Mesendoderm (in vitro differentiated cells): Measurements from ENCODE around the gene DAAM1.

Experiments
- DNase-seq: peaks from one replicate; pipeline ENCODE4 v3.0.0; 2013
- H2AK5ac ChIP-seq: 2 replicates; pipeline ENCODE4 v1.6.1; 2013; ENCODE audit warnings: low read length, inconsistent platforms
- H2BK120ac ChIP-seq: 2 replicates; pipeline ENCODE4 v1.6.1; 2013; ENCODE audit warnings: low read depth, mild to moderate bottlenecking, low read length, moderate library complexity, mixed read lengths
- H2BK15ac ChIP-seq: replicated peaks from 2 replicates; pipeline ENCODE4 v1.6.1; 2013; ENCODE audit warnings: low read depth, mild to moderate bottlenecking, moderate library complexity
- H2BK5ac ChIP-seq: 2 replicates; pipeline ENCODE4 v1.6.1; 2013; ENCODE audit warnings: low read length, inconsistent platforms
- H3K18ac ChIP-seq: 2 replicates; pipeline ENCODE4 v1.6.1; 2013; ENCODE audit warnings: mild to moderate bottlenecking, low read length, mixed read lengths
- H3K23ac ChIP-seq: one replicate; pipeline ENCODE4 v1.6.1; 2013; ENCODE audit warnings: low read length
- H3K27ac ChIP-seq: 2 replicates; pipeline ENCODE4 v1.5.1; 2013; ENCODE audit warnings: low read depth, mild to moderate bottlenecking, inconsistent platforms, low read length, moderate library complexity
- H3K27me3 ChIP-seq: 2 replicates; pipeline ENCODE4 v1.6.1; 2013; ENCODE audit warnings: low read length, control low read depth, mild to moderate bottlenecking, inconsistent platforms; ENCODE audit not compliant: insufficient read depth, poor library complexity
- H3K36me3 ChIP-seq: 2 replicates; pipeline ENCODE4 v1.6.1; 2013; ENCODE audit warnings: low read length, inconsistent platforms; ENCODE audit not compliant: control insufficient read depth, insufficient read depth
- H3K4ac ChIP-seq: one replicate; pipeline ENCODE4 v1.6.1; 2013; ENCODE audit warnings: low read depth, mild to moderate bottlenecking, low read length, moderate library complexity
- H3K4me1 ChIP-seq: 2 replicates; pipeline ENCODE4 v1.6.1; 2013; ENCODE audit warnings: low read depth, low read length, inconsistent platforms; ENCODE audit not compliant: control insufficient read depth
- H3K4me2 ChIP-seq: 2 replicates; pipeline ENCODE4 v1.6.1; 2013; ENCODE audit warnings: low read length
- H3K4me3 ChIP-seq: 2 replicates; pipeline ENCODE4 v1.5.1; 2013; ENCODE audit warnings: mild to moderate bottlenecking, low read length
- H3K56ac ChIP-seq: one replicate; pipeline ENCODE4 v1.6.1; 2013; ENCODE audit warnings: low read length
- H3K79me1 ChIP-seq: 2 replicates; pipeline ENCODE4 v1.6.1; 2013; ENCODE audit warnings: low read length, inconsistent platforms
- H3K79me2 ChIP-seq: 2 replicates; pipeline ENCODE4 v1.6.1; 2013; ENCODE audit warnings: mild to moderate bottlenecking, low read length; ENCODE audit not compliant: control insufficient read depth, insufficient read depth
- H3K9ac ChIP-seq: 2 replicates; pipeline ENCODE4 v1.6.1; 2013; ENCODE audit warnings: low read length, inconsistent platforms
- H4K5ac ChIP-seq: one replicate; pipeline ENCODE4 v1.6.1; 2013; ENCODE audit warnings: low read length
- H4K8ac ChIP-seq: one replicate; pipeline ENCODE4 v1.6.1; 2013; ENCODE audit warnings: low read depth, mild to moderate bottlenecking, control low read depth, low read length, moderate library complexity
- WGBS: extraction: QIAGEN DNeasy Blood & Tissue Kit; methylation state at CpG from one replicate; pipeline ENCODE4 v1.1.7; 2013; ENCODE audit warnings: low lambda C conversion rate, missing lambda C conversion rate; ENCODE audit not compliant: insufficient coverage; ENCODE audit errors: extremely low coverage; 5-methylcytosine and 5-hydroxymethylcytosine counted together

Gene DAAM1

GRCh38 chr14:59313658-59314608 lies 125.5 kb downstream of the DAAM1 start:
- DNase-seq, result no peak
- no peak overlapping the region for H2AK5ac ChIP-seq
- no peaks in the 10 kb centered on the region for H3K4me1 ChIP-seq
- H4K8ac ChIP-seq, result no peak overlapping the region
- no peak overlapping the region for H3K18ac ChIP-seq
- H3K79me1 ChIP-seq, result no peaks in the 10 kb centered on the region
- H3K4me2 ChIP-seq, result no peak overlapping the region
- H2BK120ac ChIP-seq, result no peak overlapping the region
- H3K27me3 ChIP-seq, result no peaks in the 10 kb centered on the region
- no peaks in the 10 kb centered on the region for H3K36me3 ChIP-seq
- no peak overlapping the region for H3K4me3 ChIP-seq
- no peak overlapping the region for H3K56ac ChIP-seq
- H3K79me2 ChIP-seq, result no peaks in the 10 kb centered on the region
- H2BK15ac ChIP-seq, result no peak overlapping the region
- H2BK5ac ChIP-seq, result no peak overlapping the region
- no CpG with 5 or more reads among the region's 3 CpGs for WGBS
- no peak overlapping the region for H3K27ac ChIP-seq
- H3K9ac ChIP-seq, result no peak overlapping the region
- H3K4ac ChIP-seq, result no peak overlapping the region
- no peak overlapping the region for H3K23ac ChIP-seq
- H4K5ac ChIP-seq, result no peak overlapping the region

DNA sequence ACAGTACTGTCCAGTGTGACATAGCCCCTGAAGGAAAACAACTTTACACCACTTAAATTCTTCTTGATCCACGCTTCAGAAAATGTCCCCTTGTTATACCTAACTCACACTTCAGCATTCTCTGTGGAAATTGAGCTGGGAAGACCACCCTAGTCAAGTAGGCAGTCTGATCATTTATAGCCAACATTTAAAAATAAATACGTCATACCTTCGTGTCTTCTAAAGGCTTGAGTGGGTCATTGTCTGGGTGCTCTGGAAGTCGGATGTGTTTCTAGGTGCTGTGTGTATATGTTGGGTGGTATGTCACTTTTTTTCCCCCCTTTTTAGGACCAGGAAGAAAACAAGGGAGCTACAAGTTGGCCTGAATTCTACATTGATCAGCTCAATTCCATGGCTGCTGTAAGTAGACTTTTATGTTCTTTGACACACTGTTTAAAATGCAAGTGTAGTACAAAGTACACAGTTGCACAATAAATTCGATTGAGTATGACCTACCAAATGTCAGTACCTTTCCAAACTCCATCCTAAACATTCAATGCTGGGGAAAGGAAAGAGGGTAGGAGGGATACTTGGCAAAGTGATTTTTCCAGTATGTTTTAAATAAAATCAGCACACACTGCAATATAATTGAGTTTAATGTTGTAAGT lies 126.6 kb downstream of the DAAM1 start:
- Histone ChIP-seq H2AK5ac (no peak overlapping the region), H3K4me2 (no peak overlapping the region), H4K8ac (no peak overlapping the region), H2BK5ac (no peak overlapping the region), H4K5ac (no peak overlapping the region), H2BK15ac (no peak overlapping the region), H3K18ac (no peak overlapping the region), H3K4me1 (no peaks in the 10 kb centered on the region), H3K4ac (no peak overlapping the region), H3K79me1 (no peaks in the 10 kb centered on the region), H3K36me3 (no peaks in the 10 kb centered on the region), H3K9ac (no peak overlapping the region), H3K27ac (no peak overlapping the region), H3K79me2 (no peaks in the 10 kb centered on the region), H2BK120ac (no peak overlapping the region), H3K4me3 (no peak overlapping the region), H3K27me3 (no peaks in the 10 kb centered on the region), H3K23ac (no peak overlapping the region), H3K56ac (no peak overlapping the region)
- WGBS, result no CpG with 5 or more reads among the region's 5 CpGs
- DNase-seq, result no peak

- no peak overlapping the region for H3K4me2 ChIP-seq
- no peak for DNase-seq
- H3K4me3 ChIP-seq, result no peak overlapping the region
- H3K4ac ChIP-seq, result no peak overlapping the region
- no peak overlapping the region for H3K56ac ChIP-seq
- H3K27me3 ChIP-seq, result no peaks in the 10 kb centered on the region
- no peak overlapping the region for H4K8ac ChIP-seq
- no peak overlapping the region for H2BK15ac ChIP-seq
- H3K27ac ChIP-seq, result no peak overlapping the region
- no peak overlapping the region for H2AK5ac ChIP-seq
- no peaks in the 10 kb centered on the region for H3K79me1 ChIP-seq
- H3K23ac ChIP-seq, result no peak overlapping the region
- H3K18ac ChIP-seq, result no peak overlapping the region
- whole genome bisulfite sequencing, result no CpG with 5 or more reads among the region's 1 CpG
- H3K9ac ChIP-seq, result no peak overlapping the region
- no peaks in the 10 kb centered on the region for H3K79me2 ChIP-seq
- no peaks in the 10 kb centered on the region for H3K4me1 ChIP-seq
- H3K36me3 ChIP-seq, result no peaks in the 10 kb centered on the region
- H2BK5ac ChIP-seq, result no peak overlapping the region
- H4K5ac ChIP-seq, result no peak overlapping the region
- no peak overlapping the region for H2BK120ac ChIP-seq
Measured at GRCh38 chr14:59316151-59316830, 127.8 kb downstream of the DAAM1 start.

GRCh38 chr14:59317346-59317745 lies 128.9 kb downstream of the DAAM1 start:
- Histone ChIP-seq H3K56ac (no peak overlapping the region), H3K79me2 (no peaks in the 10 kb centered on the region)

DNA sequence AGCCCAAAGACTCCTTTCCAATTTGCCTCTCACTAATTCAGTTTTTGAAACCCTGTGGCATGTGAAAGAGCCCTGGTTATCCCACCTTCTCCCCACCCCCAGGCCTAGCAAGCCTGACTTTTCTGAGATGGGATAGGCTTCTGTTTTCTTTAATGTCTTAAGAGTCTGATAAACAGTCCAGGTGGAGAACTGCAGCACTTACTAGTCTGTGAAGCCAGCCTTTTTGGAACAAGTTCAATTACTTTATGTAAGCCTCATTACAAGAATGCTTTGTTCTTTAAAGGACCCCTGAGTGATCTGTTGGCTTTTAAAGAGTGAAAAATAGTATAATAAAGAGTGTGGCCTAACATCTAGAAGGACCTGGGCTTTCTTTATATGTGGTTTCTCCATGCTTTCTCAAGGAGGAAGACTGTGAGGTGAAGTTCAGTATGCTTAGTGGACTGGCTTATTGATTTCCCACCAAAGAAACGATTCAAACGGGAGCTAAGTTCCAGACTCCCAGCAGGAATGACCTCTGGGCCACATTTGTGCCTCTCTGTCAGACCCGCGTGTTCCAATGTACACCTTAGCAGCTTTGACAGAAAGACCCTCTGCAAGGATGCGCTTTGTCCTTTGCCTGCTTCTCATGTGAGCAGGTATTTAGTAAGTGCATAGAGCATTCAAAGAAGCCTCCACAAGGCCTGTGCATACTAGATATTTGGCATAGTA lies 129.5 kb downstream of the DAAM1 start:
- DNase-seq, result no peak
- Histone ChIP-seq H2BK120ac (no peak overlapping the region), H3K4me1 (no peaks in the 10 kb centered on the region), H4K5ac (no peak overlapping the region), H2AK5ac (no peak overlapping the region), H3K79me1 (no peaks in the 10 kb centered on the region), H3K27me3 (no peaks in the 10 kb centered on the region), H2BK15ac (no peak overlapping the region), H3K36me3 (no peaks in the 10 kb centered on the region), H3K56ac (no peak overlapping the region), H3K79me2 (no peaks in the 10 kb centered on the region), H3K23ac (no peak overlapping the region), H3K27ac (no peak overlapping the region), H3K4me3 (no peak overlapping the region), H3K4me2 (no peak overlapping the region), H3K18ac (no peak overlapping the region), H3K9ac (no peak overlapping the region), H2BK5ac (no peak overlapping the region), H3K4ac (no peak overlapping the region), H4K8ac (peak overlapping the region; percentile 86)
- WGBS, result no CpG with 5 or more reads among the region's 5 CpGs

More at GRCh38 chr14:59317346-59317745, 128.9 kb downstream of the DAAM1 start:
- Histone ChIP-seq H2AK5ac (no peak overlapping the region), H3K79me1 (no peaks in the 10 kb centered on the region), H3K4me2 (no peak overlapping the region), H4K8ac (no peak overlapping the region), H3K9ac (no peak overlapping the region), H2BK5ac (no peak overlapping the region), H3K23ac (no peak overlapping the region), H3K36me3 (no peaks in the 10 kb centered on the region), H3K27me3 (no peaks in the 10 kb centered on the region), H3K4me3 (no peak overlapping the region), H3K4me1 (no peaks in the 10 kb centered on the region), H3K4ac (no peak overlapping the region), H2BK120ac (no peak overlapping the region), H4K5ac (no peak overlapping the region), H2BK15ac (no peak overlapping the region), H3K27ac (no peak overlapping the region), H3K18ac (no peak overlapping the region)
- WGBS, result no CpG with 5 or more reads among the region's 2 CpGs
- no peak for DNase-seq
